NCI-H187 treated with DMSO at 0.1 percent for 48 hours (cell line): Measurements from ENCODE around the gene HCN2.

Experiments used
- DNase-seq: peaks from one replicate; lab custom pipeline; 2025; lab: John Stamatoyannopoulos, UW

Gene HCN2

DNA sequence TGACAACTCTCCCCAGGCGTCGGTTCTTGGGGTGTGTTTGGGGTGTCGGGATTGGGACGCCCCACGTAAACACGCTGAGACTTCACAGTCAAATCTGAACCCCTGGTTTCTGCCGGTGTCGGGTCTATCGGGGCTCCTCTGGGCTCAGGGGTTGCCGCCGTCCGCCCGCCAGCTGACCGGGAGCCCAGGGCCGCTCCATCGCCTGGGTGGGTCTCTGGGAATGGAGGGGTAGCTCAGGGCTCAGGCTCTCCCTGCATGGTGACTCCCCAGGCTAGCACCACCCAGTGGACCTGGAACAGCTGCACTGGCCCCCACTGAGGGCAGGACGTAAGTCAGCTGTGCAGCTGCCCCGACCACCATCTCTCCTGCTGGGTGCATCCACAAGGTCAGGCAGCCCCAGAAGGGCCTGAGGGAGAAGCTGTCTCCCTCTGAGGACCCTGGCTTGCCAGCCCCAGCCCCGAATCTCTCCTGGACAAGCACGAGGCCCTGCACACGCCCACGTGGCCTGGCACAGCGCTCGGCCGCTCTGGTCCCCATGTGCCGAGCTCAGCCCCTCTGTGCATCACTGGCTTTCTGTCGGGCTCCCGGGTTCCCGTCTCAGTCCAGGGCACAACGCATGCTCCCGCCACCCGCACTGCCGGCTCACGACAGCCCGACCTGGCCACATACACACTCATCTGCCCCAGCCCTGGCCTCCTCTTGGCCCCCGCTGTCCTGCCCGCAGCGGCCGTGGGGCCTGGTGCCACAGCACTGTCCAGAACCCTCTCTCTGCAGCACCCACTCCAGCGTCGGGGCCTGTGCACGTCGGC lies 67.3 kb downstream of the HCN2 start:
- no peak for DNase-seq

DNA sequence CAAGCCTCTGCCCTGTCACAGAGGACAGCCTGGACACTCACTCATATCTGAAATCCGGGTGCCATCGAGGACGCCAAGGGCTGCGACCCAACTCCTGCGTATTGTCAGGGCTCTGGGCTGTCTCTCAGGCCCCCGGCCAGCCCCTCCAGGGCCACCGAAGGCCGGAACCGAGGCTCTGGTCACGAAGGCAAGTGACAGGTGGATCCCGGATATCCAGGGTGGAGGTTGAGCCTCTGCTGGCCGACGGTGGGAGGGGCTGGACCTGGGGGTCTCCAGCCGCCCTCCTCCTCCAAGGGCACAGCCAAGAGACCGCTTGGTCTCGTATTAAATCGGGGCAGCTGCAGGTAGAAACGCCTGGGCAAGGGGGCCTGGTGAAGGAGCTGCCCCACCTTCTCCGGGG lies 67.9 kb downstream of the HCN2 start:
- DNase-seq: no peak

DNA sequence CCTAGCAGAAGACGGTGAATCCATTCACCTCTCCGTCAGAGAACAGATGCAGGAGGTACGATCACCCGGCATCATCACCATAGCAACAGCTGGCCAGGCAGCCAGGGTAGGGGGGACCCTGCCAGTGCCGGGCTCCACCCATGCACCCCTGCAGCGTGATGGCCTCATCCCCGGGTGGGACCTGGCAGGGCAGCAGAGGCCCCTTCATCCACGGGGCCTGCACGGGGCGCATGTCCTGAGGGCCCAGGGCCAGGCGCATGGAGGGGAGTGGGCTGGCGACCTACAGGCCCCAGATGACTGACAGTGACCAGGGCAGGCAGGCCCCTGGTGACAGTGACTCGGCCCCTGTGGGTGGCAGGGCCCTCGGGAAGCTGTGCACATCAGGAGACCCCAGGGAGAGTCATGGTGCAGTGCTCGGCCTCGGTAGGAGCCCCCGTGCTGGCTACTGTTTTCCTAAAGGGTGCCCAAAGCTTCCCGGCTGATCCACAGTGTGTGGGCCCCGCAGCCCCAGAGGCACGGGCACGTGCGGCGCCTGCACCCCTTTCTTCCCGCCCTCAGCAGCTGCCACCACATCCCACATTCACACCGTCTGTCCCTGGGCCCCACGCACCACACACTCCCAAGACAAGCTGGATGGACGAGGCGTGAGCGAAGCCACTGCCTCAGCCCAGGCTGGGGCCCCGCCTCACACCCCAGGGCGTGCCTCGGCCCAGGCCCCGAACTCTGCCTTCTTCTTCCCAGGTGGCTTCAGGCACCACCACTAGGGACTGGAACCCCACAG lies 68.6 kb downstream of the HCN2 start:
- no peak for DNase-seq

DNA sequence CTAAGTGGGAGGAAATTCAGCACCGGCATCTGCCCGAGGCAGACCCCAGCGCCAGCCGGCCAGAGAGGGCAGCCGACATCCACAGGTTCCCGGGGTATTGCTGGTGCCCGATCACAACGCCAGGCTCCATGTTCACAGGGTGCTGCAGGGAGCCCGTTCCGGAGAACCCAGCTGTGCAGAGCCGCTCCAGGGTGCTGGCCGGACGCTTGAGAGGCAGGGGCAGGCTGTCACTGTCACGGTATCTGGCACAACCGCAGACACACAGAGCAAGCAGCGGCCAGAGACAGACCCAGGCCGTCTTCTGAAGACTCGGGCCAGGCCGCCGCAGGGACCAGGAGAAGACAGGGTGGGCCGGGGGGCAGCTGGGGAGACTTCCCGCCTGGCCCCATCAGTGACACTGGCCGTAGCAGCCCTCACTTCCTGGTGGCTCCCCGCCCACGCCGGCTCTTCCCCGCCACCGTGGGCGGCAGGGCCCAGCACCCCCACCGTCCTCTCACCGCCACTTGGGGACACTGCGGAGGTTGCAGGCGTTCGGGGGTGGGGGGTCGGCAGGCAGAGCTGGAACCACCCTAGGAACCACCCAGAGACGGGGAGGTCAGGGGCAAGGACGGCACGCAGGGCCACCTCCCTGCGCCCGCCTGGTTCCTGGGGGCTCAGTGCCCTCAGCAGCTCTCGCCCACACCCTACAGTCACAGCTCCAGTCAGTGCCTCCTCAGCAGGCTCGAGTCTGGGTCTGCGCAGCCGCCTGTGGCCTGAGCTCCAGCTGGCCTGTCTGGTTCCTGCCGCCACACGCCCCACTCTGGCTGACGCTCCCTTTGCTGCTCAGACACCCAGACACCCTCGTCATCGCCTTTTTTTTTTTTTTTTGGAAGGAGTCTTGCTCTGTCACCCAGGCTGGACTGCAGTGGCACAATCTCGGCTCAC lies 69.5 kb downstream of the HCN2 start:
- no peak for DNase-seq

DNA sequence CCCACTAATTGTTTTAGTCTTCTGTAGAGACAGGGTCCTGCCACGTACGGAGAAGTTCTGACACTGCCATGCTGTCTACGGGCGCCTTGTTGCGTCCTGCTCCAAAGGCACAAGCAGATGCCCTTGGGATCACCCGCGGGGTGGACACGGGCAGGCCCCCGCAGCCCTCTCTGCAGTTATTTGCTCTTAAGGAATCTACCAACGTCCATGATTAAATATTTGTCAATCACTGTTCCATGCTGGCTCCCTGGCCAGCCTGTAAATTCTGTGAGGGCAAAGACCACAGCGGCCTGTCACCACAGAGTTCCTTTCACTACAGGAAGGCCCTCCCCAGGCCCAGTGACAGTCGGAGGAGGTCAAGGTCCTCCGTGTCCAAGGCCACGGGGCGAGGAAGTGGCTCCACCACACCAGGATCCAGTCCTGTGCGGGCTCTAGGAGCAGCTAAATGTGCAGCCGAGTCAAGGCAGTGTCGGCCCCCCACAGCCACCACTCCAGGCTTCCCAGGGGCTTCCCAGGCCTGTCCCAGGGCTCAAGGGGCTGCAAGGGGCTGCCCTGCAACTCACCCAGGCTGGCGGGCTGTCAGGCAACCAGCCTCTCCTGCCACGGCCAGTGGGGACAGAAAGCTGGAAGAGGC lies 71.2 kb downstream of the HCN2 start:
- DNase-seq: no peak

DNA sequence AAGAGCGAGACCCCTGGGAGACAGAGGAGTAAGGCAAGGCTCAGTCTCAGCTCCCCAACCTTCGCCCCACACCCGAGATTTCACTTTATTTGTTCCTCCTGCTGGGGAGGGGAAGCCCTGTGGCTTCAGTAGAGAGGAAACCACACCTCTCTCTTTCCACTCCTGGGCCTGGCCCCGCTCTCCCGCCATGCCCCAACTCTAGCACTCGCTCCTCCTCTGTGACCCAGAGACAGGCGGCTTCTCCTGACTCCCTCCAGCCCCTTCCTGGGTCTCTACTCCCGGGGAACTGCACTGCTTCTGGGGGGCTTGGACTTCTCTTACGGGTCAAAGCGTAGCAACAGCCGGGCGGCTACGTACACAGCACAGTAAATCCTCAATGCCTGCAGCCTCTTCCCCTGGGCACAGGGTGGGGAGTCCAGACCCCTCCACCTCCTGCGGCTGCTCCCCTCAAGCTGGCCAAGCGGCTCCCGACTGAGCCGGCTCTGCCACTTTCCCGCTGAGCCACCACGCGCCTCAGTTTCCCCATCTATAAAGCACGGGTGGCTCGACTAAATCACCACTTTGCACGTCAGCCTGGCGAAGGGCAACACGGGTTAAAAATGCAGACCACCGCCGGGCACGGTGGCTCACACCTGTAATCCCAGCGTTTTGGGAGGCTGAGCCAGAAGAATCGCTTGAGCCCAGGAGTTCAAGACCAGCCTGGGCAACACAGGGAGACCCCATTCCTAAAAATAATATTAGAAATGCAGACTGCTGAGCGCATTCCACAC lies 71.9 kb downstream of the HCN2 start:
- no peak for DNase-seq

DNA sequence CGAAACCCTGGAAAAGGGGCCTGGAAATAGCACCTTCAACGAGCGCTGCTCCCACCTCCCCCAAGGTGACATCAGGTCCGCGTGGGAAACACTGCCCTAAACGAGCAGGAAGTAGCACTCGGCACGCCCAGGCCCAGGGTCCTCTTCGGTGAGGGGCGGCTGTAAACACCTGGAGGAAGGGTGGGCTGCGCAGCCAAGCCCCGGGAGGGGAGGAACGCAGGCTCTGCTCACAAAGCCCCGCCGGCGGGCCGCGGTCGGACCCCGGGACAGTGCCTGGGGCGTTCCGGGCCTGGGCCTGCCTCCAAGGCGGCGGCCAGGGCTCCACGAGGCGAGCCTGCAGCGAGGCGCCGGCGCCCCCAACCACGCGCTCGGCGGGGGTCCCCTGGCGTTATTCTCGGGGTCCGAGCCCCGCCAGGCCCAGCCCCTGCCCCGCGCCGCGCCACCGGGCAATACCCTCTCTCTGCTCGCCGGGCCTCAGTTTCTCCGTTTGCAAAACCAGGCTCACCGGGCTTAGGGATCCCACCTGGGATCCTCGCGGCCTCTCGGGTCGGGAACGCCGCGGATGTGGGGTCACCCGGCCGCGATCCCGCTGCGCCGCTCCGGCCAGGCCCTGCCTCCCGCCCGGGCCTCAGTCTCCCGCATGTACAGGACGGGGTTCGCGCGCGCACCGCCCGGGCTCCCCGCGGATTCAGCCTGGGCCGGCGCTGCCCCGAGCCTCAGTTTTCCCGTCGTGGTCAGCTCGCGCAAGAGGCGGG lies 72.7 kb downstream of the HCN2 start:
- DNase-seq: no peak

DNA sequence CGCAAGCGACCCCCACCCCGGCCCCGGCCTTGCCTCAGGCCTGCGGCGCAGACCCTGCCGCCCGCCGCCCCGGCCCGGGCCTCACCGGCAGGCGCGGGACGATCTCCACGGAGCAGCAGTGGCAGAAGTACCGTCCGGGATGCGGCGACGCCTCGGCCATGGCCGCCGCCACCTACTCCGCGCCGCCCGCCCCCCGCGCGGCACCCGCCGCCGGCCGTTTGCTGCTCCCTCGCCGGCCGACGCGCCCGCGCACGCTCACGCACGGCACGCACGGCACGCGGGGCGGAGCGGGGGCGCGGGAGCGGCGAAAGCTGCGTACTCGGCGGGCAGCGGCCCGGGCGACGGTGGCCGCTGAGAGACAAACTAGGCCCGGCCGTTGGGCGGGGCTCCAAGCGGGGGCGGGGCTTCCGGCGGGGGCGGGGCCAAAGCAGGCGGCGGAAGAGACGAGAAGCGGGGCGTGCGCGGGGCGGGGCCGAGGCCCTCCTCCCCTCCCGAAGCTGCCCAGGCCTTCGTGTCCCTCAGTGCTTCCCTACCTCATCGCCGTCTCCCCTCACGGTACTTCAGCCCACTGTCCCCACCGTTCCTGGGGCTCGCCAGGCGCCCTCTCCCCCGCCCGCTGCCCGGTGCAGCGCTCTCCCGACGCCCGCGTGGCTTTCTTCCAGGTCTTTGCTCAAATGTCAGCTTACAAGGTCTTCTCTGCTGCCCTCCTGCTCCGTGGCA lies 73.4 kb downstream of the HCN2 start, which contains the start of gene RNF126:
TSS of gene RNF126 (minus strand) at position 253 of the 720 bp plus-strand sequence. CDS start at position 160, 93 bp downstream.
- DNase-seq: peak; percentile 42

DNA sequence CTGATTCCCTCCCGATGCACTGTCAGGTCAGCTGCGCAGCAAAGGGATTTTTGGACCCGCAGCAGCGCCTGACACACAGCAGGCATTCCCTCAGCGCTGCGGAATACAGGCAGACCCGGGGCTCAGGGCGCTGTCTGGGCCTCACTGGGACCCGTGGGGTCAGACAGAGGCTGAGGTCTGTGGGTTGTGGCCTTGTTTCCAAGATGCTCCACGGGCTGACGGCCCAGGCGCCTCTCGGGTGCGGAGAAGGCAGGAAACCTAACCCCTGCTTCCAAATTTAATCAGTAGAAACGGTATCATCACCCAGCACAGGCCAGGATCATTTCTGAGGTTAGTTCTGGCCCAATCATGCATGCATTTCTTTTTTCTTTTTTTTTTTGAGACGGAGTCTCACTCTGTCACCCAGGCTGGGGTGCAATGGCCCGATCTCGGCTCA lies 74.0 kb downstream of the HCN2 start:
- no peak for DNase-seq

DNA sequence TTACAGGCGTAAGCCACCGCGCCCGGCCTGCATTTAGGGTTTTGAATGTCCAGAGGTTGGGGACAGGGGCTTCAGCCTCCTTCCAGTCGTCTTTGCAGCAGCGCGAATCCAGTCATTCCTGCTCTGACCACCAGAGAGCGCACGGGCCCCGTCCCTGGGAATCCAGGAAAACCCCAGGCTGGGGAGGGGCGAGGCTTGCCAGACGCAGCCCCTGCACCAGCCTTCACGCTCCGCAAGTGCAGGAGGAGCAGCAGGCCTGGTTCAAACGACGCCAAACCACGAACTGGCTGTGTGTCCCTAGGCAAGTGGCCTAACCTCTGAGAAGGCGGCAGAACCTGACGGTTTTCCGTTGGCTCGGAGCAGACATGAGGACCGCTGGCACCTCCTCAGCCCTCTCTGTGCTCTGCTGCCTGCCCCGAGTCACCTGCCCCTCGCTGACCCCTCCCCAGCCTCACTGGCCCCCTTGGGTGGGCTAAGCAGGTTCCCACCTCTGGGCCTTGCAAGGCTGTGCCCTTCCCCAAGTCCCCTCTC lies 75.3 kb downstream of the HCN2 start:
- DNase-seq: peak; percentile 59
